ENCODE data around the gene SCAPER. TPM values are rescaled to one million over a fixed set of nuclear protein-coding genes. Genes with fewer than 3 reads are reported as not detected.

The SCAPER gene
- total and polyA plus RNA-seq, 2 donors, result 15.7 to 15.9 TPM

- Histone ChIP-seq H3K4me1 (ENCODE audit: control insufficient read depth in 2 of 2, insufficient read depth in 2 of 2, low read length in 2 of 2) (no peaks in the 10 kb centered on the region), H3K36me3 (ENCODE audit: control insufficient read depth in 2 of 2, insufficient read depth in 2 of 2, low read length in 1 of 2) (peaks cover 13 to 35% of the 10 kb centered on the region in 2 donors), H3K9me3 (ENCODE audit: control insufficient read depth in 2 of 2, insufficient read depth in 1 of 2, low read length in 1 of 2) (no peaks in the 10 kb centered on the region), H3K4me3 (ENCODE audit: low read length in 2 of 2) (no peak overlapping the region), H3K27ac (ENCODE audit: low read depth in 1 of 2, low read length in 1 of 2) (no peak overlapping the region), H3K27me3 (ENCODE audit: control insufficient read depth in 2 of 2, insufficient read depth in 1 of 2, low read length in 1 of 2) (no peaks in the 10 kb centered on the region)
- no peak for DNase-seq (ENCODE audit: low read depth in 6 of 9, low spot score in 9 of 9)
- WGBS, result 96% methylated on average over 2 of the region's 2 CpGs
Observed at GRCh38 chr15:76941636-76942035, 36.5 kb upstream of the SCAPER start.

DNA sequence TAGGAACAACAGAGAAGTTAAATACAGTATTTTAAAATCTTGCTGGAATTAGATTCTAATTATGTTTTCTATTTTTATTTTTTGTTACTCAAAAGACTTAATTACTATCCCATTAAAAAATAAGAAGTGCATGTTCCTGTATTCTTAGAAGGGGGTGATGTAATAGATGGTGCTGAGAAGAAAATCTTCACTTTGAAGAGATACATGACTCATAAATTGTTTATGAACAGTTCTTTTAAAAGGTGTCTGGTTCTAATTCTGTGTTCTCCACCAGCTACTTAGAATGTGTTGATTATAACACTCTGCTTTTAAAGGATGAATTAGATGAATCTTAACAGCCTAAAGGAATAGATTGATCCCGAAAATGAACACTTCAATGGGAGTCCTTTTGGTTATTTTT lies 34.6 kb upstream of the SCAPER start:
- no peak for DNase-seq (ENCODE audit: low read depth in 6 of 9, low spot score in 9 of 9)
- Histone ChIP-seq H3K9me3 (ENCODE audit: control insufficient read depth in 2 of 2, insufficient read depth in 1 of 2, low read length in 1 of 2) (no peaks in the 10 kb centered on the region), H3K36me3 (ENCODE audit: control insufficient read depth in 2 of 2, insufficient read depth in 2 of 2, low read length in 1 of 2) (peaks cover 15 to 37% of the 10 kb centered on the region in 2 donors), H3K27me3 (ENCODE audit: control insufficient read depth in 2 of 2, insufficient read depth in 1 of 2, low read length in 1 of 2) (no peaks in the 10 kb centered on the region), H3K4me3 (ENCODE audit: low read length in 2 of 2) (no peak overlapping the region), H3K27ac (ENCODE audit: low read depth in 1 of 2, low read length in 1 of 2) (no peak overlapping the region), H3K4me1 (ENCODE audit: control insufficient read depth in 2 of 2, insufficient read depth in 2 of 2, low read length in 2 of 2) (no peaks in the 10 kb centered on the region)
- 0% methylated on average over 1 of the region's 1 CpG for WGBS

GRCh38 chr15:76938752-76939151 lies 33.6 kb upstream of the SCAPER start:
- no peak overlapping the region for H3K4me3 ChIP-seq (ENCODE audit: low read length in 2 of 2)
- H3K36me3 ChIP-seq (ENCODE audit: control insufficient read depth in 2 of 2, insufficient read depth in 2 of 2, low read length in 1 of 2), result peaks cover 13 to 33% of the 10 kb centered on the region in 2 donors
- no peak overlapping the region for H3K27ac ChIP-seq (ENCODE audit: low read depth in 1 of 2, low read length in 1 of 2)
- 98% methylated on average over 5 of the region's 5 CpGs for WGBS
- H3K9me3 ChIP-seq (ENCODE audit: control insufficient read depth in 2 of 2, insufficient read depth in 1 of 2, low read length in 1 of 2), result no peaks in the 10 kb centered on the region
- H3K4me1 ChIP-seq (ENCODE audit: control insufficient read depth in 2 of 2, insufficient read depth in 2 of 2, low read length in 2 of 2), result no peaks in the 10 kb centered on the region
- no peaks in the 10 kb centered on the region for H3K27me3 ChIP-seq (ENCODE audit: control insufficient read depth in 2 of 2, insufficient read depth in 1 of 2, low read length in 1 of 2)
- DNase-seq (ENCODE audit: low read depth in 6 of 9, low spot score in 9 of 9), result no peak

- DNase-seq (ENCODE audit: low read depth in 6 of 9, low spot score in 9 of 9), result no peak
- Histone ChIP-seq H3K27me3 (ENCODE audit: control insufficient read depth in 2 of 2, insufficient read depth in 1 of 2, low read length in 1 of 2) (no peaks in the 10 kb centered on the region), H3K4me1 (ENCODE audit: control insufficient read depth in 2 of 2, insufficient read depth in 2 of 2, low read length in 2 of 2) (peaks cover 0 to 3% of the 10 kb centered on the region in 2 donors), H3K36me3 (ENCODE audit: control insufficient read depth in 2 of 2, insufficient read depth in 2 of 2, low read length in 1 of 2) (peaks cover 13 to 33% of the 10 kb centered on the region in 2 donors), H3K9me3 (ENCODE audit: control insufficient read depth in 2 of 2, insufficient read depth in 1 of 2, low read length in 1 of 2) (no peaks in the 10 kb centered on the region), H3K27ac (ENCODE audit: low read depth in 1 of 2, low read length in 1 of 2) (no peak overlapping the region), H3K4me3 (ENCODE audit: low read length in 2 of 2) (no peak overlapping the region)
- 97% methylated on average over 3 of the region's 3 CpGs for WGBS
Observed at GRCh38 chr15:76936671-76937070, 31.5 kb upstream of the SCAPER start.

DNA sequence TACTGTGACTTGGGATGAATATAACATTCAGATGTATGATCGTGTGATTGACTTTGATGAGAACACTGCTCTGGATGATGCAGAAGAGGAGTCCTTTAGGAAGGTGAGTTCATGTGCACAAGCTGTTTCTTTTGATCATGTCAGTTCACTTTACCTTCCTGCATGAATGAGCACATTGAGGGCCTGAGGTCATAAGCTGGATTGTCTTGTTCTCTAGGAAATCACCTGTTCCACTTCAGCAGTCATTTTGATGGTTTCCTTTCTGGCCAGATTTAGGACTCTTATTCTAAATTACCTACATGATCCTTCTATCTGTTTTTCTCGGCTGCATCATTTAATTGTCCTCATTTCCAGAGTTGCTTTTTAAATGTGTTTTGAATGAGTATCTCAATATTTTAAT lies 30.5 kb upstream of the SCAPER start:
- Histone ChIP-seq H3K36me3 (ENCODE audit: control insufficient read depth in 2 of 2, insufficient read depth in 2 of 2, low read length in 1 of 2) (peaks cover 13 to 33% of the 10 kb centered on the region in 2 donors), H3K27ac (ENCODE audit: low read depth in 1 of 2, low read length in 1 of 2) (no peak overlapping the region), H3K27me3 (ENCODE audit: control insufficient read depth in 2 of 2, insufficient read depth in 1 of 2, low read length in 1 of 2) (no peaks in the 10 kb centered on the region), H3K4me3 (ENCODE audit: low read length in 2 of 2) (no peak overlapping the region), H3K4me1 (ENCODE audit: control insufficient read depth in 2 of 2, insufficient read depth in 2 of 2, low read length in 2 of 2) (peaks cover 0 to 6% of the 10 kb centered on the region in 2 donors), H3K9me3 (ENCODE audit: control insufficient read depth in 2 of 2, insufficient read depth in 1 of 2, low read length in 1 of 2) (no peaks in the 10 kb centered on the region)
- DNase-seq (ENCODE audit: low read depth in 6 of 9, low spot score in 9 of 9), result no peak
- 94% methylated on average over 2 of the region's 2 CpGs for WGBS

DNA sequence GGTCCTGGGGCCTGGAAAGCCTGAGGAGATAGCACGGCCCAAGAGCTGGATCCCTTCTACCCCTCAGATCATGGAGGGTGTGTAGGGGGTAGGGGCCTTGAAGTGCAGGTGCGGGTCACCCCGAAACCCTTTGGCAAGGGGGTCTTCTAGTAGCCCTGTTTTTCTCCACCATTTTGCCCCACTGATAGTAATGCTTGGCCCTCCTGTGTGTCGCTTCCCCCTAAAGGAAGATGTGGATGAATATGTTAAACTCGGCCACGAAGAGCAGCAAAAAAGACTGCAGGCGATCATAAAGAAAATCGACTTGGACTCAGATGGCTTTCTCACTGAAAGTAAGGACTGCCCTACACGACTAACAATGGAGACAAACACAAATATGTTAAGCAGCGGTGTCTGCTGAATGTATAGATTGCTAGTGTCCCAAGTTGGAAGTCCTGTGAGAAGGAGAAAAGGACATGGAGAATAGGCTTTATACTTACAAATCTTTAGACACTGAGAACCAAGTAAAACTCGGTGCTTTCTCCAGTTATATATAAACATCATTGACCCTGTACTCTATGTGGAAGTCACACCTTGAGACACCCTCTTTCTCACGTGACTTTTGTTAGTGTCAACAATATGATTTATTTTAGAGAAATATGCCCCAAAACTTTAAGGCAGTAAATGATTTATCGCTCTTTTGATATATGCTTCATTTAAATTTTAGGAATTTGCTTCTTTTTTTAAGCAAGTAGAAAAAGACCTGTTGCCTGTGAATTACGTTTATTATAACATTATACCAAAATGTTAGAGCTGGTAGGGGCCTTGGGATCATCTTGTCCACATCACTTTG lies 27.2 kb upstream of the SCAPER start:
- peak overlapping the region; percentile 67 to 70 for H3K4me3 ChIP-seq (ENCODE audit: low read length in 2 of 2)
- no peaks in the 10 kb centered on the region for H3K27me3 ChIP-seq (ENCODE audit: control insufficient read depth in 2 of 2, insufficient read depth in 1 of 2, low read length in 1 of 2)
- DNase-seq (ENCODE audit: low read depth in 6 of 9, low spot score in 9 of 9), result peak in 5 of 9 donors; percentile 12 to 52 (median 19)
- WGBS, result 25% methylated on average over 14 of the region's 14 CpGs
- no peaks in the 10 kb centered on the region for H3K9me3 ChIP-seq (ENCODE audit: control insufficient read depth in 2 of 2, insufficient read depth in 1 of 2, low read length in 1 of 2)
- H3K4me1 ChIP-seq (ENCODE audit: control insufficient read depth in 2 of 2, insufficient read depth in 2 of 2, low read length in 2 of 2), result peaks cover 0 to 6% of the 10 kb centered on the region in 2 donors
- H3K36me3 ChIP-seq (ENCODE audit: control insufficient read depth in 2 of 2, insufficient read depth in 2 of 2, low read length in 1 of 2), result peaks cover 7 to 26% of the 10 kb centered on the region in 2 donors
- H3K27ac ChIP-seq (ENCODE audit: low read depth in 1 of 2, low read length in 1 of 2), result peak overlapping the region; percentile 40 to 73

GRCh38 chr15:76931397-76932134 lies 26.4 kb upstream of the SCAPER start, which contains the start of gene RCN2:
Gene RCN2, plus strand, starts transcription at chr15:76931749. Its CDS starts 93 bp downstream, at chr15:76931842.
- DNase-seq (ENCODE audit: low read depth in 6 of 9, low spot score in 9 of 9), result peak; percentile 61 to 91 (median 79)
- peak within 1 kb of the TSS; percentile 72 to 85 for H3K27ac ChIP-seq (ENCODE audit: low read depth in 1 of 2, low read length in 1 of 2)
- no peaks in the 10 kb centered on the region for H3K9me3 ChIP-seq (ENCODE audit: control insufficient read depth in 2 of 2, insufficient read depth in 1 of 2, low read length in 1 of 2)
- peaks cover 4 to 18% of the 10 kb centered on the region in 2 donors for H3K36me3 ChIP-seq (ENCODE audit: control insufficient read depth in 2 of 2, insufficient read depth in 2 of 2, low read length in 1 of 2)
- peak within 1 kb of the TSS; percentile 67 to 70 for H3K4me3 ChIP-seq (ENCODE audit: low read length in 2 of 2)
- H3K27me3 ChIP-seq (ENCODE audit: control insufficient read depth in 2 of 2, insufficient read depth in 1 of 2, low read length in 1 of 2), result no peaks in the 10 kb centered on the region
- peaks cover 0 to 6% of the 10 kb centered on the region in 2 donors for H3K4me1 ChIP-seq (ENCODE audit: control insufficient read depth in 2 of 2, insufficient read depth in 2 of 2, low read length in 2 of 2)
- under 1% methylated on average over 96 of the region's 96 CpGs for WGBS

GRCh38 chr15:76930831-76931396 lies 25.8 kb upstream of the SCAPER start:
- Histone ChIP-seq H3K4me3 (ENCODE audit: low read length in 2 of 2) (peak overlapping the region; percentile 59 to 67), H3K27me3 (ENCODE audit: control insufficient read depth in 2 of 2, insufficient read depth in 1 of 2, low read length in 1 of 2) (no peaks in the 10 kb centered on the region), H3K4me1 (ENCODE audit: control insufficient read depth in 2 of 2, insufficient read depth in 2 of 2, low read length in 2 of 2) (peaks cover 0 to 6% of the 10 kb centered on the region in 2 donors), H3K27ac (ENCODE audit: low read depth in 1 of 2, low read length in 1 of 2) (peak overlapping the region; percentile 72 to 85), H3K36me3 (ENCODE audit: control insufficient read depth in 2 of 2, insufficient read depth in 2 of 2, low read length in 1 of 2) (peaks cover 0 to 14% of the 10 kb centered on the region in 2 donors), H3K9me3 (ENCODE audit: control insufficient read depth in 2 of 2, insufficient read depth in 1 of 2, low read length in 1 of 2) (no peaks in the 10 kb centered on the region)
- DNase-seq (ENCODE audit: low read depth in 6 of 9, low spot score in 9 of 9), result peak in 2 of 9 donors; percentile 3 to 31
- 24% methylated on average over 7 of the region's 7 CpGs for WGBS

Measured in thymus (tissue), 11 donors.